GM21576 (cell line): ENCODE data around the gene RNF5.
A peak's percentile ranks its signal among the peaks of the same experiment; 100 is the strongest.
"Not testable (repeated sequence)": the region's sequence is repeated elsewhere in the genome, so short reads cannot be mapped to it uniquely, and the experiment has no call there.

Experiments used
- ATAC-seq: cut with Tn5 transposase; IDR thresholded peaks from one replicate; pipeline ENCODE4 v1.9.1; 2021; ENCODE audit warnings: mild to moderate bottlenecking, moderate library complexity; ENCODE audit not compliant: unreplicated experiment

The RNF5 gene, protein sequence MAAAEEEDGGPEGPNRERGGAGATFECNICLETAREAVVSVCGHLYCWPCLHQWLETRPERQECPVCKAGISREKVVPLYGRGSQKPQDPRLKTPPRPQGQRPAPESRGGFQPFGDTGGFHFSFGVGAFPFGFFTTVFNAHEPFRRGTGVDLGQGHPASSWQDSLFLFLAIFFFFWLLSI

DNA sequence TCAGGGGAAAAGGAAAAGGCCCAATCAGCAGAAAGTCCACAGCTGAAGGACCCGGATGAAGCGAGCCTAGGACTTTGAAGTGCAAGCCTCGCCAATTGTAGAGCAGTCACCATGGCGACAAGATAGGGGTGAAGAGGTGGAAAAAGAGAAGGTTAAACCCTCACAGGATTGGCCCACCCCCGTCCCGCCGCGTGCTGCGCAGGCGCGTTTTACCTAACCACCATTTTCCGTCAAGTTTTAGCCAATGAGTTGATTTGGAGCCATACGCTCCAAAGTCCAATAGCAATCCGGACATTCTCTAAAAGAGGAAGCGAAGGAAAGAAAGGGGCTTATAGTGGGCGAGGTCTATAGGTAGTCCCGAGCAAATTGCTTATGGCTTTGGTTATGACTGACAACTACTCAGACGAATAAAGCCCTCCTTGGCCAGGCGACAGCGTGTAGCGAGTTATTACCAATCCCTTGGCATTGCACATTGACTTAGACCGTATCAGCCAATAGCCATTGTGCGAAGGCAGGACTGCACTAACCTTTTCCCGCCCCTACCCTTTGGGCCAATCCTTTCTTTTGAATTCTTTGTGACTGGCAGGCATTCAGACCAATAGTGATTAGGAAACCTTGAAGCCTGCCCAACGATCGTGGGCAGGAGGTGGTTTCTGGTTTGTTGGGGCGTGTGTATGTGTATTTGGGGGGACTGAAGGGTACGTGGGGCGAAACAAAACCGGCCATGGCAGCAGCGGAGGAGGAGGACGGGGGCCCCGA is at the start of gene RNF5:
RNF5 (plus strand) TSS at position 618 of the 759 bp plus-strand sequence; CDS start at position 725, 107 bp downstream.
- ATAC-seq, result peak; percentile 77

DNA sequence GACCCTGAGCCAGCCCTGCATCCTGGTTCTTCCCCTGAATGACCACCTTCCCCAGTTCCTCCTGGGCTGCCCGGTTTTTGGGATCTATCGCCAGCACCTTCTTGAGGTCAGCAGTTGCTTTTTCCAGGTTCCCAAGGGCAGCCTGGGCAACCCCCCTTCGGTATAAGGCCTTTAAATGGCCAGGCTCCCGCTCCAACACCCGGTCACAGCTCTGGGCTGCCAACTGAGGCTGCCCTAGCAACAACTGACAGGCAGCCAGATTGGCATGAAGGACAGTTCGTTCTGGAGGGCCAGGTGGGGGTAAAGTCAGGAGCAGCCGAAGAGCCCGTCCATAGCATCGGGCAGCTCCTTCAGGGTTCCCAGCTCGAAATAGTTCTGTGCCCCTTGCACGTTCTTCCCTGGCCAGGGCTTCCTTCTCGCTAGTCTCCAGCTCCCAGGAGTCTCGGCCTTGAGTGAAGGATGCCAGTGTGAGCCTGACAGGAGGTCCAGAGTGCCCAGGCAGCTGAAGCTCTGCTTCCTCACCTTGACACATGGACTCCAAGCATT is 49.4 kb upstream of the RNF5 start:
- ATAC-seq, result no peak

DNA sequence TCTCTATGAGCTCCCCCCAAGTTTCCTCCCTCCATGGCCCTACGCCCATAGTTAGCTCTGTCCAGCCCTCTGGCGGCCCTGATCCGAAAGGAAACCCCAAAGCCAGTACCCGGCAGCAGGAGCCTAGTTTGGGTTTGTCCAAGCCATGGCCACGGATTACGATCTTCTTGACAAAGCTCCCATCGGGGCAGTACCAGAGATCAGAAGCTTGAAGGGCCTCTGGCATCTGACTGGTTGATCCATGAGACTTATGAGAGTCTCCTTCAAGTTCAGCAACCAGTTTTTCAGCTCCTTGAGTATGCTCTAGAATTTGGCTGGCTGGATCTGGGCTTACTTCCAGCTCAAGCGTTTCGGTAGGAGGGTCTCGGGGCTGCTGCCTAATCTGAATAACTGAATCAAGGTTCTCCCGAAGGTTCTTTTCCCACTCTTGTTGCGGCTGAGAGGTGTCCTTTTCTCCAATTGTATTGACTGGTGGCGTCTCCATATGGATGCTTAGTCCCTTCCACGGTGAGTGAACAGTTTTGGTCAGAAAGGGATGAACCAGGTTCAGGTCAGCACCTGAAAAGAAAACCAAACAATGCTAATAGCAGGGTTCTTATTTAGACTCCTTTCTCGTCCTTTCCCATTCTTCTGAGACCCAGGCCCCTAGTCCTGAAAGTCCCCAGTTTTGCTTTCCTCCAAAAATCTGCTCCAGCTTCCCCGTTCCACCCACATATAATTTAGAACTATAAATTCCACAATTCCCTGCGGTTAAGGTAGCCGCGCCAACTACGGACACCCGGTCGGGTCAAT is 48.7 kb upstream of the RNF5 start:
- ATAC-seq, result peak; percentile 5

DNA sequence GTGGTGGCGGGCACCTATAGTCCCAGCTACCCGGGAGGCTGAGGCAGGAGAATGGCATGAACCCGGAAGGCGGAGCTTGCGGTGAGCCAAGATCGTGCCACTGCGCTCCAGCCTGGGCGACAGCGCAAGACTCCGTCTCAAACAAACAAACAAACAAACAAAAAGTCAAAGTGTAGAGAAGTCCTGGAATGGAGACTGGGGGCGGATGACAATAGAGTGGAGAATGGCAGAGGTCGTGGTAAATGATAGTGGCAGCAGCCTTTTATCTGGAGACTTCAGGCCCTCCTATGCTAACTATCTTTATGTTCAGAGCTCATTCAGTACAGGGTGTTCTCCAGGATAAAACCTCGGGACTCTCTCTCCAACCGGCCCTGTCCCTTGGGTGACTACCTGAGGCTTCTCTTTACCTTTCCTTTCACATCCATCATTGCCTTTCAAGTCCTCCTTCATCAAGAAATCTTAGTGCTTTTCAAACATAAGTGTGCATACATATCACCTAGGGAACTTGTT is 46.7 kb upstream of the RNF5 start:
- no peak for ATAC-seq

DNA sequence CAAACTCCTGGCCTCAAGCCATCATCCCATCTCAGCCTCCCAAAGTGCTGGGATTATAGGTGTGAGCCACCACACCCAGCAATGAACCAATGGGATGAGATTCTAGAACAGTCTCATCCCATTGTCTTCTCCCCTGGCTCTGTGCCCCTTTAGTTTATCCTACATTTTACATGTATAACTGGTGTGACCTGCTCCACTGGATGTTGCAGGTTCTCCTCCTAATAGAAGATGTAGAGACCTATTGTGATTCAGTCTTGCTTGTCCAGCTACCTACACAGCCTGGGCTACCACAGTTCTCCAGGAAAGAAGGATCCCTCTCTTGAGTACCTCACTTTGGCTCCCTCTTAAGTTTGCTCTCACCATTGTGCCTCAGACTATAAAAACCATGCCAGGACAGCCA is 46.1 kb upstream of the RNF5 start:
- no peak for ATAC-seq

DNA sequence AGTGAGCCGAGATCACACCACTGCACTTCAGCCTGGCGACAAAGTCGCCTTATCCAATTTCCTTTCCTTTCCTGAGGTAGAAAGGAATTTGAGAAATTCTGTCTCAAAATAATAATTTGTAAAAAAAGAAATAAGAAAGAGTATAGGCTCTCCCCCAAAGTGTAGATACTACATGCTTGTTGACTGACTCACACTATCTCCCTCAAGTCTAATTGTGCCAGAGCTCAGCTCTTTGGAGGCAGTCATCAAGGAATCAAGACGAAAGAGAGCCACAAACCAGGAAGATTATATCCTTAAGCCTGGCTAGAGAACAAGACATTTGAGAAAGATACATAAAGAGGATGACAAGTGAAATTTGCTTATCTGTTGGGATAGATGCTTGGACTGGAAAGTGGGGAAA is 44.4 kb upstream of the RNF5 start:
- no peak for ATAC-seq

DNA sequence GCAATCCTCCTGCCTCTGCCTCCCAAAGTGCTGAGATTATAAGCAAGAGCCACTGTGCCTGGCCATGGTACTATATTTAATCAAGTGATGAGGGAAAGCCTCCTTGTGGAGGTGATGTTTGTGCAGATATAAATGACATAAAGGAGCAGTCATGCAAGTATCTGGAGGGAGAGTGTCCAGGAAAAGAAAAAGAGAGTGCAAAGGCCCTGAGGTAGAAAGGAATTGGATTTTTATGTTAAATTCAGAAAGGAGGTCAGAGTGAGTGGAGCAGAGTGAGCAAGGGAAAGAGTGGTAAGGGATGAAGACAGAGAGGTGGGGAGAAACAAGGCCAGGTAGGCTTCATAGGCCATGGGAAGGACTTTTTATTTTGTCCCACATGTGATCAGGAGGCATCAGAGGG is 40.8 kb upstream of the RNF5 start:
- ATAC-seq, result no peak

DNA sequence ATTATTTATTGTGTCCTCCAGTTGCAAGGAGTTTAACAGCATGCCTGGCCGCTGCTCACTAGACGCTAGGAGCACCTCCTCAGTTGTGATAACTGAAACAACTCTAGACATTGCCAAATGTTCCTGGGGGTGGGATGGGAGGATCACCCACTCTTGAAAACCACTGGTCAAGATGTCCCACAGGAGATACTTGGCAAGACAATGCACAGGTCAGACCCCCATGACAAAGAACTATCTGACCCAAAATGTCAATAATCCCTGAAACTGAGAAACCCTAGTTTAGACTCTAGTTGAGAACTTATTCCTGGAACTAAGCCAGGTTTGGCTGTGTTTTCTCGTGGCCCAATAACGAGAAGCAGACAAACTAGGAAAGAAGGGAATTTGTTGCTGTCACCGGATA is 38.6 kb upstream of the RNF5 start:
- ATAC-seq, result no peak

DNA sequence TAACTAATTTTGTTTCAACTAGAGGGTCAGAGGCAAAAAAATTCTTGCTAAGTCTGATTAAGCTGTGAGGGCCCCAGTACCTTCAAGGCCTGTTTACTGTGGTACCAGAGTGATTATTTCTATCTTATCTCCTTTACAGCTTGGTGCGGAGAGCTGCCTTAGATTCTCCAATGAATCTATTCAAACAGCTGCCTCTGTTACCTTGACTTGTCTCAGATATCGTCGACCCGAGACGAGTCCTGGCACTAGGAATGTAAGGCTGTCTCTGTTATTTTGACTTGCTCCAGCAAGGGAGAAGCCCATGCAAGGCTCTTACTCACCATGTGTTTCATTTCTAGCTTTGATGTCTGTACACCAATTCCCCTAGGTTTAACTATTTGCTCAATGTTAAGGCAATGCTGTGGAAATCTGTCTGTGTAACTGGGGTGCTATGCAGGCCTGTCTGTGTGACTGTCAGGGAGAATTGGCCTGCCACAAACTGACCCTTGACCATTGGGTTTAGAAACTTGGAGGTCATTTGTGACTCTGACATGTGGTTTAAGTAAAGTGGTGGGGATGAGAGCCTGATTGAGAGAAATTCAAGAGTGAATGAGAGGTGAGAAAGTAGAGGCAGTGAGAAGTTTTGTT is 37.7 kb upstream of the RNF5 start:
- ATAC-seq, result no peak

DNA sequence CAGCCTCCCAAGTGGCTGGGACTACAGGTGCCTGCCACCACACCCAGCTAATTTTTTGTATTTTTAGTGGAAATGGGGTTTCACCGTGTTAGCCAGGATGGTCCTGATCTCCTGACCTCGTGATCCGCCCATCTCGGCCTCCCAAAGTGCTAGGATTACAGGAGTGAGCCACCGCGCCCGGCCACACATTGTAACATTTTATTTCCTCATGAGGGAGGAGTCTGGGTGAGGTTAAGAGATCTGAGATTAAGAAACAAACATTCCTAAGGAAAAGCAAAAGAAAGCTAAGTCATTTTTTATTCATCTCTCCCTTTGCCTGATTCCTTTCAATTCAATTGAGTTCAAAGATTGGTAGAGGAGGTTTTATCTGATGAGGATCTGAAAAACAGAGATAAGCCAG is 34.0 kb upstream of the RNF5 start:
- not testable (repeated sequence) for ATAC-seq

DNA sequence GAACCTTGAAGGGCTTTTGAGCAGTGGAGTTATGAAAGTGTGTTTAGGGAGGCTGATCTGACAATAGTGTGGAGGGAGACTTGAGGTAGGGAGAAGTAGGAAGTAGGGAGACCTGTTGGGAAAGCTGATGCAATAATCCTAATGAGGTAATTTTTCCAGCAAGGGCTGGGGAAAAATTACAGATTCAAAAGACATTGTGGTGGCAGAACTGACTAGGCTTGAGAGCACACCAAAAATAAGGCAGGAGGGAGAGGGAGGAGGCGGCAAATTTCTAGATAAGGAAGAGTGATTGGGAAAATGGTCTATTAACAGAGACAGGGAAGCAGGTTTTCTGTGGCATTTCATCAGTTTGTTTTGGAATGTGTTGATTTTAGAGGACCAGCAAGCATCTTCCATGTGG is 31.9 kb upstream of the RNF5 start:
- no peak for ATAC-seq

DNA sequence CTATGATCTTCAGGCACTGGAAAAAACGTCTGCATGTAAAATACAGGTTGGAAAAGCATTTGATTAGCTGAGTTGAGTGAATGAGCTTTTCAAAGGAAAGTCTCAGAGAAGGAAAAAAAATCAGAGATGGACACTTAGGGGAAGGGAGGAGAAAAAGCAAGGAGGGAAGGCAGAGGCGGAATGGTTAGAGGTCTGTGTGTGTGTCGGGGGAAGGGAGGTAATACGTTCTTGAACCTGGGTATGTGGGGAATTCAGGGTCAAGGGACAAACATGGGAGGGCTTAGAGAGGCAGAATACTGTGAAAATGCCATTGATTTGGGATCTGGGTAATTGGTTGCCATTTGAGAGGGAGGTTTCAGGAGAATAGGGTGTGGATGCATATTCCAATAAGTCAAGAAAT is 31.5 kb upstream of the RNF5 start:
- ATAC-seq, result no peak

DNA sequence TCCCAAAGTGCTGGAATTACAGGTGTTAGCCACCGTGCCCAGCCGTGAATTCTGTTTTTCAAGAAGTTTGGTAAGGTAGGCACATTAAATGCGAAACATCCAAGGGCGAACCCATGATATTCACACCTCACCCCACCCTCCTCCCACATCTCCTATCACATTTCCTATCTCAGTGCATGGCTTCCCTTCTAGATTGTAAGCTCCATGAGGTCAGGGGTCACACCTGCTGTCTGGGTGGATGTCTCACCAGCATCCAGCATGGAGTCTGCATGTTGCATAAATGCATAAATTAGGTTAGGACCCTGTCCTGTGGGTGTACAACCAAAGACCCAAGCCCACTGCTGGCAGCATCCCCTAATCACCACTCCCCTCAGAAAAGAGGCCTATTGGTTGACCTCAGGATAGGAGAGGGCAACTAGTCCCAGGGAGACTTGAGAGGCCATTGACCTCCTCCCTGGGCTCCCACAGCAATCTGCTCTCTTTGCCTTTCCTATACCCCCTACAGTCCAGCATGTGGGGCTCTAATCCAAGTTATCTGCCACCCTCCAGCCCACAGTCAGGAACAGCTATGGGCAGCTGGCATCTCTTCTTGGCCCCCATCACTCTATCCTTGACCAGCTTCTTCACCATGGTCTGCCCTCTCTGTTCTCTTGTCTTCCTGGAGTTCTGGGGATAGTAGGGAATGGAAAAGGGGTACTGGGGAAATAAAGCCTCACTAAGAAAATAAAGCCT is 30.6 kb upstream of the RNF5 start:
- no peak for ATAC-seq

DNA sequence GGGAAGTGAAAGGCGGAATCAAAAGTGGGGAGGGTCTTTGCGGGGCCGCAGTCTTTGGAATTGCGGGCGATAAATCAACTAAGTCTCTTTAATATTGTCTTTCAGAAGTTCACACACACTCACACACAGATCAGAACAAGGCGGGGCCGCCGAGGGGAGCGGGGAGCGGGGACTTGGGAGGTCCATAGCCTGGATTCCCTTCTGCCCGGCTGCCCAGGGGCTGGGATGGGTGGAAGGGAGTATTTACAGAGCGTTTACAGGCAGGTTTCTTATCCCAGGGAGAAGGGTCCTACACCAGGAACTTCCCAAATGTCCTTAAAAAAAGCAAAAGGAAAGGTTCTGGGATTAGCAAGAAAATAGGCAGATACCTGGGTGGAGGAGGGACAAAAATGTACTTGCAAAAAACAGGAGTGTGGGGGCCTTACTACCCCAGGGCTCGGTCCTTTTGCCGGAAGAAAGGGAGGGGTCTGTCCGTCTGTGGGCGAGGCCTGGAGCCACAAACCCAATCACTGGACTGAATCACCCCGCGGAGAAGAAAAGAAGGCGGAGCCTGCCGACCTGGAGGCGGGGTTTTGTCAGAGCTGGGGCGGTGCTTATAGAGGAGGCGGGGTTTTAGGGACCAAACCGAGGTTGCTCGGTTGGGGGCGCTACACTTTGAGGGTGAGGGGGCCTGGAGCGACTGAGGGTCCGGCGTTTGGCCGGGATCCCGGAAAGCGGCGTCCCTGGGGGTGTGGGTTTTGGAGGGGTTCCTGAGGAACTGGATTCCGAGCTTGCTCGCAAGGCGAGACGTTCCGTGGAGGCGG is 29.7 kb upstream of the RNF5 start:
- ATAC-seq, result no peak

DNA sequence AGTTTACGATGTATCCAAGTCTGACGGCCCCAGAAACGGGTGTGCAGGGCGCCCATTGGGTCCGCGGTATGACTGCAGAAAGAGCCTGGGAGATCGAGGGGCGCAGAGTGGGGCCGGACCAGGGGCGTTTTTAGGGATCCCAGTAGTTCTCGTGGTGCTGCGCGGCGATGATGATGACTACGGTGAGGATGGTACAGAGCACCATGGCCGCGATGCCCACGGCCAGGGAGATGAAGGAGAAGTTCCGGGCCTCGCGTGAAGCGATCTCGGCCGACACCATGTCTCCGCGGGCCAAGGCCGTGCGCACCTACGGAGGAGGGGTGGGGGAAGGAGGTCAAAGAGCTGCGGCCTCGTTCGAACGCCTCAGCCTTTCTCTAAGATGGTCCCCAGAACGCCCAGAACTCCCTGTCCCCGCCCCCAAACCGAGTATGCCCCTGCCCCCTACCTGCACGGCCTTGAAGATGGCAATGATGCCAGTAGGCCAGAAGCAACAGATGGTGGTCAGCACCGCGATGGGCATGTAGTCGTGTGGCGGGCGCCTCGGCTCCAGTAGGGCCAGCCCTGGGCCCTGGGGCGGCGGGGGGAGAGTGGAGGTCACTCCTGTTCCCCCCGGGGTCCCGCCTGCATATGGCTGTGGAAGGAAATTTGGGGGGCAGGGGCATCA is 29.0 kb upstream of the RNF5 start:
- no peak for ATAC-seq

DNA sequence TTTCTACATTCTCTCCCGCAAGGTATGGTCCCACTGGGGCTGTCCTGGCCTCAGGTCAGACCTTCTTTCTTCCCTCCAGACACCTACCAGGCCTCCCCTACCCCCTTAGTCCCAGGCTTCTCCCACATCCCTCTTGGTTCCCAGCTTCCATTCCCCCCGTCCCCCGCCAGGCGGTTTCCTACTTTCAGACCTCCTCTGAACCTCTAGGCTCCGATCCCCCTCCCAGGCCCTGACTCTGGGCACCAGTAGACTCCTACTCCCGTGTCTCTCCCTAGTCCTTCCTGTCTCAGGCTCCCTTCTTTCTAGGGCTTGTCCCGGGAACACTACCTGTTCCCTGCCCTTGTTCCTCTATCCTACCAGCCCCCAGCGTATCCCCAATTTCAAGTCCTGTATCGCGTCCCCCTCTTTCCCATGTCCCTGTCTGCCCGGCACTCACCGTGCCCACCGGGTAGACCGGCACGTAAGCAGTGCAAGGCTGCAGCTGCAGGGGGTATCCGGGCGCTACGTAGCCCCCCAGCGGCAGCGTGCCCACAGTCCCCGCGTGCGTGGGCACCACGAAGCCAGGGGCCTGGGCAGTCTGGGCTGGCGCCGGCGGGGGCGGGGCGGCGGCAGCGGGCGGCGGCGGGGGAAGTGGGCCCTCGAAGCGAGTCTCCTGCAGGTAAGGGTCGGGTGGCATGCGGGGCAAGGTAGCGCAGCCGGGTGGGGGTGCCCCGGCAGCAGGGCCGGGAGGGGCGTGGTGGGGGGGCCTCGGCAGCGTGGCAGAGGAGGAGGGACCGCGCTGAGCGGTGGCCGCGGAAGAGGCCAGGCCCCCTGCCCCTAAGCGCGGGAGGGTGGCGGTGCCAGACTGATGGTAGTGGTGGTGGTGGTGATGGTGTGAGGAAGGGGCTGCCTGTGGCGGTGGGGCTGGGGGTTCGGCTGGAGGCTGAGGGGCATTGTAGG is 28.0 kb upstream of the RNF5 start:
- ATAC-seq, result no peak

DNA sequence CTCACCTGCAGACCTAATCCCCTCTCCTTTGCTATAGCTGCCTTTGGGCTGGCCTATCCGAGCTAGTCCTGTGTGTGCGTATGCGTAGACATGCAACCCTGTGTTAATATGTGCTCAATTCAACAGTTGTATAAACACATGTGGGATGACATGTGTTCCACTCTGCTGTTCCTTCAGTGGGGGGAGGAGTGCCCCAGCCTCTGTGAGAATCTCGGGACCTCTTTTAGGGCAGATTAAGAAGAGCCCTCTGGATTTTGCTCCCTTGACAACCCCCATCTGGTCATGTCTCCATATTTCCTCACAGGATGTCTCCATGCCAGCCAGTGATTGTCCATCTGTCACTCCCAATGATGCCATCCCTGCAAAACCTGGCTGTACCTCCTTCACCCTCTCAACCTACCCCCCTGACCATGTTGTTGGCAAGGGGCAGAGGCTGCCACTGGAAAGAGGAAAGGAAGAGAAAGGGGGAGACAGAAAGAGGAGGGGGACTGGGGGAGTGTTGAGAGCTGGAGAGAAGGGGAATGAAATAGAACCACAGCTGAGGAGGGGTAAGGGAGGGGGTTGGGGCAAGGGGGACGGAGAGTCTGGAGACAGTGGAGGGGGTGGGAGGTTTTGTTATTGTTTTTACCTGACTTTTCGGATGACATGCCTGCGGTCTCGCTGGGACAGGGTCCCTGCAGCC is 26.9 kb upstream of the RNF5 start:
- no peak for ATAC-seq
